ENCODE measurements around the gene RPS24.
"Not testable (repeated sequence)": the region's sequence is repeated elsewhere in the genome, so short reads cannot be mapped to it uniquely, and the experiment has no call there.

RPS24 gene

GRCh38 chr10:78058562-78058961 is 24.9 kb downstream of the RPS24 start:
- no peak for DNase-seq

GRCh38 chr10:78059906-78060702 is 26.4 kb downstream of the RPS24 start:
- no peak for DNase-seq

GRCh38 chr10:78062296-78062695 is 28.6 kb downstream of the RPS24 start:
- DNase-seq, result no peak

- DNase-seq, result no peak
Measured at GRCh38 chr10:78063236-78063635, 29.6 kb downstream of the RPS24 start.

- DNase-seq, result not testable (repeated sequence)
Measured at GRCh38 chr10:78064919-78065318, 31.3 kb downstream of the RPS24 start.

- DNase-seq, result no peak
Measured at GRCh38 chr10:78065611-78066010, 31.9 kb downstream of the RPS24 start.

- DNase-seq, result no peak
Measured at GRCh38 chr10:78066012-78066411, 32.3 kb downstream of the RPS24 start.

- no peak for DNase-seq
Measured at GRCh38 chr10:78066728-78067430, 33.2 kb downstream of the RPS24 start.

- no peak for DNase-seq
Measured at GRCh38 chr10:78069151-78069550, 35.5 kb downstream of the RPS24 start.

- not testable (repeated sequence) for DNase-seq
Measured at GRCh38 chr10:78070064-78070463, 36.4 kb downstream of the RPS24 start.

- no peak for DNase-seq
Measured at GRCh38 chr10:78070726-78071125, 37.1 kb downstream of the RPS24 start.

GRCh38 chr10:78071140-78071856 is 37.6 kb downstream of the RPS24 start:
- DNase-seq, result no peak

GRCh38 chr10:78071857-78072179 is 38.2 kb downstream of the RPS24 start:
- DNase-seq, result no peak

- DNase-seq, result no peak
Measured at GRCh38 chr10:78072504-78072903, 38.8 kb downstream of the RPS24 start.

GRCh38 chr10:78075806-78076205 is 42.1 kb downstream of the RPS24 start:
- DNase-seq, result not testable (repeated sequence)

- no peak for DNase-seq
Measured at GRCh38 chr10:78078539-78079330, 45.1 kb downstream of the RPS24 start.

- DNase-seq, result no peak
Measured at GRCh38 chr10:78079411-78079810, 45.7 kb downstream of the RPS24 start.

GRCh38 chr10:78081292-78081691 is 47.6 kb downstream of the RPS24 start:
- DNase-seq, result no peak

- no peak for DNase-seq
Measured at GRCh38 chr10:78082636-78083035, 49.0 kb downstream of the RPS24 start.
